H9 (cell line): Measurements from ENCODE around the gene SATB1. TPM values are rescaled to one million over a fixed set of nuclear protein-coding genes. Genes with fewer than 3 reads are reported as not detected.

Experiments used
- DNase-seq: peaks from one replicate; pipeline ENCODE4 v3.0.0-alpha.2; 2017
- H2AFZ ChIP-seq: one replicate; pipeline ENCODE4 v1.6.1; 2013; ENCODE audit warnings: mild to moderate bottlenecking, low read length, control low read depth, moderate library complexity
- H2AK5ac ChIP-seq: 2 replicates; pipeline ENCODE4 v1.6.1; 2013; ENCODE audit warnings: low read length, control low read depth, mixed read lengths; ENCODE audit not compliant: insufficient read length
- H2BK120ac ChIP-seq: one replicate; pipeline ENCODE4 v1.6.1; 2013; ENCODE audit warnings: low read depth, mild to moderate bottlenecking, low read length, control low read depth, inconsistent platforms; ENCODE audit not compliant: poor library complexity, severe bottlenecking
- H2BK12ac ChIP-seq: 2 replicates; pipeline ENCODE4 v1.6.1; 2013; ENCODE audit warnings: low read length, control low read depth, mixed read lengths, low read depth; ENCODE audit not compliant: insufficient read length
- H2BK15ac ChIP-seq: 2 replicates; pipeline ENCODE4 v1.6.1; 2013; ENCODE audit warnings: low read depth, low read length, control low read depth
- H2BK20ac ChIP-seq: one replicate; pipeline ENCODE4 v1.6.1; 2013; ENCODE audit warnings: low read depth, mild to moderate bottlenecking, low read length, control low read depth, inconsistent platforms; ENCODE audit not compliant: poor library complexity, severe bottlenecking
- H2BK5ac ChIP-seq: 2 replicates; pipeline ENCODE4 v1.6.1; 2013; ENCODE audit warnings: low read length, control low read depth, mixed read lengths; ENCODE audit not compliant: insufficient read length
- H3K14ac ChIP-seq: 2 replicates; pipeline ENCODE4 v1.6.1; 2013; ENCODE audit warnings: low read length, control low read depth; ENCODE audit not compliant: insufficient read depth
- H3K18ac ChIP-seq: 2 replicates; pipeline ENCODE4 v1.6.1; 2013; ENCODE audit warnings: low read depth, mild to moderate bottlenecking, mixed read lengths, low read length, control low read depth; ENCODE audit not compliant: insufficient read length
- H3K23ac ChIP-seq: 2 replicates; pipeline ENCODE4 v1.6.1; 2013; ENCODE audit warnings: low read length, control low read depth, mixed read lengths, low read depth; ENCODE audit not compliant: insufficient read length
- H3K23me2 ChIP-seq: 2 replicates; pipeline ENCODE4 v1.6.1; 2013; ENCODE audit warnings: low read depth, mild to moderate bottlenecking, mixed read lengths, low read length, control low read depth; ENCODE audit not compliant: insufficient read length, poor library complexity, severe bottlenecking
- H3K27ac ChIP-seq: 2 replicates; pipeline ENCODE4 v1.5.1; 2013; ENCODE audit warnings: low read length, control low read depth, mixed read lengths, low read depth; ENCODE audit not compliant: insufficient read length
- H3K27me3 ChIP-seq: 2 replicates; pipeline ENCODE4 v1.6.1; 2013; ENCODE audit warnings: low read length, control low read depth, inconsistent platforms; ENCODE audit not compliant: insufficient read depth
- H3K4ac ChIP-seq: 2 replicates; pipeline ENCODE4 v1.6.1; 2013; ENCODE audit warnings: low read depth, mild to moderate bottlenecking, control low read depth, inconsistent platforms, low read length, moderate library complexity
- H3K4me1 ChIP-seq: 2 replicates; pipeline ENCODE4 v1.6.1; 2013; ENCODE audit warnings: low read length, control low read depth, inconsistent platforms; ENCODE audit not compliant: insufficient read depth
- H3K4me2 ChIP-seq: 2 replicates; pipeline ENCODE4 v1.6.1; 2013; ENCODE audit warnings: low read length, control low read depth, mixed read lengths; ENCODE audit not compliant: insufficient read length, insufficient read depth
- H3K56ac ChIP-seq: 2 replicates; pipeline ENCODE4 v1.6.1; 2013; ENCODE audit warnings: low read depth, mild to moderate bottlenecking, mixed read lengths, low read length, control low read depth; ENCODE audit not compliant: insufficient read length
- H3K79me1 ChIP-seq: 2 replicates; pipeline ENCODE4 v1.6.1; 2013; ENCODE audit warnings: low read depth, mild to moderate bottlenecking, moderate library complexity, low read length, control low read depth, inconsistent platforms; ENCODE audit not compliant: insufficient read depth, poor library complexity, severe bottlenecking
- H3K79me2 ChIP-seq: 2 replicates; pipeline ENCODE4 v1.6.1; 2013; ENCODE audit warnings: low read length, control low read depth, inconsistent platforms; ENCODE audit not compliant: insufficient read depth
- H3K9ac ChIP-seq: 2 replicates; pipeline ENCODE4 v1.6.1; 2013; ENCODE audit warnings: low read length, control low read depth, mixed read lengths; ENCODE audit not compliant: insufficient read length; ENCODE audit errors: extremely low read depth
- H3K9me3 ChIP-seq: one replicate; pipeline ENCODE4 v1.6.1; 2013; ENCODE audit warnings: low read depth, low read length, inconsistent platforms; ENCODE audit not compliant: control insufficient read depth
- H3T11ph ChIP-seq: one replicate; pipeline ENCODE4 v1.6.1; 2013; ENCODE audit warnings: mild to moderate bottlenecking, low read length, control low read depth, inconsistent platforms
- H4K20me1 ChIP-seq: one replicate; pipeline ENCODE4 v1.6.1; 2013; ENCODE audit not compliant: control insufficient read depth, insufficient read length, insufficient read depth
- H4K5ac ChIP-seq: 2 replicates; pipeline ENCODE4 v1.6.1; 2013; ENCODE audit warnings: low read depth, mild to moderate bottlenecking, mixed read lengths, low read length, control low read depth; ENCODE audit not compliant: insufficient read length
- H4K8ac ChIP-seq: replicated peaks from 2 replicates; pipeline ENCODE4 v1.6.1; 2013; ENCODE audit warnings: low read length, control low read depth, mixed read lengths, low read depth; ENCODE audit not compliant: insufficient read length
- H4K91ac ChIP-seq: 2 replicates; pipeline ENCODE4 v1.6.1; 2013; ENCODE audit warnings: low read depth, mild to moderate bottlenecking, moderate library complexity, mixed read lengths, low read length, control low read depth; ENCODE audit not compliant: insufficient read length
- H3K27ac Mint-ChIP-seq, 3 experiments: 2 replicates in 2 of 3; 3 replicates in 1 of 3; pipeline ENCODE4 v1.8.0; 2020 to 2021; ENCODE audit warnings: mixed read lengths in 3 of 3, mild to moderate bottlenecking in 1 of 3, moderate library complexity in 1 of 3
- H3K27me3 Mint-ChIP-seq: 2 replicates; pipeline ENCODE4 v1.8.0; 2021; ENCODE audit warnings: low read depth, mild to moderate bottlenecking, moderate library complexity, mixed read lengths
- H3K36me3 Mint-ChIP-seq, 3 experiments: 2 replicates in 2 of 3; 3 replicates in 1 of 3; pipeline ENCODE4 v1.8.0; 2020 to 2021; ENCODE audit warnings: low read depth in 3 of 3, mixed read lengths in 3 of 3; ENCODE audit not compliant: insufficient read depth in 1 of 3
- H3K4me1 Mint-ChIP-seq, 2 experiments: 2 replicates each; pipeline ENCODE4 v1.8.0; 2020; ENCODE audit warnings: mixed read lengths in 2 of 2
- H3K4me3 Mint-ChIP-seq, 2 experiments: 2 replicates in 1 of 2; 3 replicates in 1 of 2; pipeline ENCODE4 v1.8.0; 2020 to 2021; ENCODE audit warnings: mild to moderate bottlenecking in 2 of 2, mixed read lengths in 2 of 2, moderate library complexity in 1 of 2
- H3K9me3 Mint-ChIP-seq, 2 experiments: 2 replicates in 1 of 2; 3 replicates in 1 of 2; pipeline ENCODE4 v1.8.0; 2020; ENCODE audit warnings: mild to moderate bottlenecking in 2 of 2, mixed read lengths in 2 of 2, moderate library complexity in 1 of 2
- CTCF ChIP-seq: fragments of 200-600 bp; sonication (generic); conservative IDR thresholded peaks from 3 replicates; pipeline ENCODE4 v1.8.0; 2021; ENCODE audit warnings: antibody characterized with exemption, mild to moderate bottlenecking
- WGBS: extraction: QIAGEN DNeasy Blood & Tissue Kit; methylation state at CpG from one replicate; pipeline ENCODE4 v1.1.7; 2013; ENCODE audit warnings: missing lambda C conversion rate, low lambda C conversion rate, mixed read lengths; ENCODE audit not compliant: insufficient read length; ENCODE audit errors: extremely low coverage; 5-methylcytosine and 5-hydroxymethylcytosine counted together
- total RNA-seq: library from RNA; stranded (reverse); gene quantifications from 2 replicates; pipeline ENCODE4 v1.2.1, GENCODE V29; 2021

The SATB1 gene
- total RNA-seq, 1 experiment from 2014 or later, result 30.7 TPM

- no peak overlapping the region for H2AK5ac ChIP-seq
- H2BK15ac ChIP-seq, result no peak overlapping the region
- H3K4ac ChIP-seq, result no peak overlapping the region
- H3T11ph ChIP-seq, result no peak overlapping the region
- H4K20me1 ChIP-seq, result no peaks in the 10 kb centered on the region
- H3K4me1 ChIP-seq, result no peaks in the 10 kb centered on the region
- no peak overlapping the region for H3K4me2 ChIP-seq
- H2BK20ac ChIP-seq, result no peak overlapping the region
- no peak overlapping the region for H3K4me3 Mint-ChIP-seq
- no peak overlapping the region for H4K91ac ChIP-seq
- no peak overlapping the region for H3K56ac ChIP-seq
- DNase-seq, result no peak
- H3K27ac ChIP-seq, result no peak overlapping the region
- no CpG with 5 or more reads among the region's 2 CpGs for WGBS
- H3K27me3 ChIP-seq, result no peaks in the 10 kb centered on the region
- H3K9me3 ChIP-seq, result no peaks in the 10 kb centered on the region
- peak overlapping the region in 1 of 3 experiments; percentile 8; a peak in 1 of 7 replicates for H3K27ac Mint-ChIP-seq
- no peak overlapping the region for H2BK120ac ChIP-seq
- H3K18ac ChIP-seq, result no peak overlapping the region
- no peaks in the 10 kb centered on the region for H3K23me2 ChIP-seq
- no peak overlapping the region for H2BK12ac ChIP-seq
- H3K9ac ChIP-seq, result no peak overlapping the region
- no peak for TF ChIP-seq CTCF
- H2BK5ac ChIP-seq, result no peak overlapping the region
- H3K9me3 Mint-ChIP-seq, result no peaks in the 10 kb centered on the region
- H3K4me1 Mint-ChIP-seq, result peaks cover 0 to 1% of the 10 kb centered on the region in 2 experiments; a peak in 1 of 4 replicates
- peaks cover 4 to 16% (median 9%) of the 10 kb centered on the region in 3 experiments; a peak in 5 of 7 replicates for H3K36me3 Mint-ChIP-seq
- no peak overlapping the region for H3K23ac ChIP-seq
- no peak overlapping the region for H4K5ac ChIP-seq
- no peak overlapping the region for H2AFZ ChIP-seq
- no peaks in the 10 kb centered on the region for H3K79me1 ChIP-seq
- no peaks in the 10 kb centered on the region for H3K79me2 ChIP-seq
- no peak overlapping the region for H3K14ac ChIP-seq
- no peak overlapping the region for H4K8ac ChIP-seq
- H3K27me3 Mint-ChIP-seq, result no peaks in the 10 kb centered on the region
These were observed 31.2 kb downstream of the SATB1 start for GRCh38 chr3:18393906-18394305.
